A673 (cell line): ENCODE data around the gene MAP4.

Experiments
- EZH2 ChIP-seq: fragments of 200-600 bp; sonication (generic); IDR thresholded peaks from 2 replicates; pipeline ENCODE4 v1.6.1; 2017; ENCODE audit warnings: borderline replicate concordance, low read depth, mild to moderate bottlenecking, mixed read lengths, antibody characterized with exemption, low read length; ENCODE audit not compliant: poor library complexity, severe bottlenecking
- TF ChIP-seq, protein P1 (sequence below): fragments of 300-800, 200-600 bp; sonication (generic); conservative IDR thresholded peaks from 2 replicates; pipeline ENCODE4 v1.5.1; 2017; ENCODE audit warnings: low read depth, mild to moderate bottlenecking, antibody characterized with exemption, low read length, moderate library complexity, mixed read lengths

DNA sequence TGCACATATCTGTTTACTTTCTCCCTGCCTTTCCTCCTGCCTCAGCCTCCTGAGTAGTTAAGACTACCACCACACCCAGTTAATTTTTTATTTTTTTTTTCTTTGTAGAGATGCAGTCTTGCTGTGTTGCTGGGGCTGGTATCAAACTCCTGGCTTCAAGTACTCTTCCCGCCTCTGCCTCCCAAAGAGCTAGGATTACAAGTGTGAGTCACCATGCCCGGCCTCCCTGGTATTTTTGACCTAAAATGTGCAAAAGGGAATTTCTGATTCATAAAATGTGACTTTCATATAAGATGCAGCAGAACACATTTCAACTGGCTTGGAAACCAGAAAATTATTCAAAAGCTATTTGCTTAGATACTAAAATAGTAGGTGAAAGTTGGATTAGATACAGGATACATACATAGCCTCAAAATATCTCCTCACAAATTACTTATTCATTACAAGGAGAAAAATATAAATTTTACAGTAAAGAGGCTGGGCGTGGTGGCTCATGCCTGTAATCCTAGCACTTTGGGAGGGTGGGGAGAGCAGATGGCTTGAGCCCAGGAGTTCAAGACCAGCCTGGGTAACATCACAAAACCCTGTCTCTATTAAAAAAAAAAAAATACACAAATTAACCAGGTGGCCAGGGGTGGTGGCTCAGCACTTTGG is 32.0 kb downstream of the MAP4 start:
- TF ChIP-seq, protein P1, sequence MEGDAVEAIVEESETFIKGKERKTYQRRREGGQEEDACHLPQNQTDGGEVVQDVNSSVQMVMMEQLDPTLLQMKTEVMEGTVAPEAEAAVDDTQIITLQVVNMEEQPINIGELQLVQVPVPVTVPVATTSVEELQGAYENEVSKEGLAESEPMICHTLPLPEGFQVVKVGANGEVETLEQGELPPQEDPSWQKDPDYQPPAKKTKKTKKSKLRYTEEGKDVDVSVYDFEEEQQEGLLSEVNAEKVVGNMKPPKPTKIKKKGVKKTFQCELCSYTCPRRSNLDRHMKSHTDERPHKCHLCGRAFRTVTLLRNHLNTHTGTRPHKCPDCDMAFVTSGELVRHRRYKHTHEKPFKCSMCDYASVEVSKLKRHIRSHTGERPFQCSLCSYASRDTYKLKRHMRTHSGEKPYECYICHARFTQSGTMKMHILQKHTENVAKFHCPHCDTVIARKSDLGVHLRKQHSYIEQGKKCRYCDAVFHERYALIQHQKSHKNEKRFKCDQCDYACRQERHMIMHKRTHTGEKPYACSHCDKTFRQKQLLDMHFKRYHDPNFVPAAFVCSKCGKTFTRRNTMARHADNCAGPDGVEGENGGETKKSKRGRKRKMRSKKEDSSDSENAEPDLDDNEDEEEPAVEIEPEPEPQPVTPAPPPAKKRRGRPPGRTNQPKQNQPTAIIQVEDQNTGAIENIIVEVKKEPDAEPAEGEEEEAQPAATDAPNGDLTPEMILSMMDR, result no peak
- TF ChIP-seq EZH2, result no peak
